GM12878 (cell line): ENCODE measurements around the gene HLTF.

Experiments used
- BHLHE40 ChIP-seq, 2 experiments: fragments of 450-650 bp in 1 of 2; IDR thresholded peaks; 2 replicates each; pipeline ENCODE4 v1.6.1; 2011 to 2017; ENCODE audit warnings: low read depth in 2 of 2, borderline replicate concordance in 1 of 2, improper control_type of control experiment in 1 of 2, low read length in 1 of 2, mild to moderate bottlenecking in 1 of 2
- CTCF ChIP-seq, 3 experiments: IDR thresholded peaks in 2 of 3; conservative IDR thresholded peaks in 1 of 3; 2 replicates each; pipeline ENCODE4 v1.5.1; 2011; ENCODE audit warnings: low read depth in 3 of 3, low read length in 3 of 3, mild to moderate bottlenecking in 3 of 3, control low read depth in 2 of 3, moderate library complexity in 2 of 3, inconsistent platforms in 1 of 3, mixed read lengths in 1 of 3; ENCODE audit not compliant: control insufficient read depth in 2 of 3, insufficient read depth in 1 of 3; ENCODE audit errors: extremely low read depth in 1 of 3
- EZH2 ChIP-seq: IDR thresholded peaks from 2 replicates; pipeline ENCODE4 v1.6.1; 2012; ENCODE audit warnings: low read depth, mild to moderate bottlenecking, control low read depth, inconsistent platforms, low read length, borderline replicate concordance; ENCODE audit not compliant: control insufficient read depth
- FOS ChIP-seq: IDR thresholded peaks from 3 replicates; pipeline ENCODE4 v1.6.1; 2011; ENCODE audit warnings: borderline replicate concordance; ENCODE audit not compliant: insufficient read length; ENCODE audit errors: extremely low read depth
- FOXK2 ChIP-seq: fragments of 450-650 bp; IDR thresholded peaks from 2 replicates; pipeline ENCODE4 v1.6.1; 2017; ENCODE audit warnings: mild to moderate bottlenecking, moderate library complexity
- NFIC ChIP-seq: IDR thresholded peaks from 2 replicates; pipeline ENCODE4 v1.6.1; 2012; ENCODE audit warnings: low read depth, mild to moderate bottlenecking, inconsistent platforms, low read length, moderate library complexity
- PBX3 ChIP-seq: IDR thresholded peaks from 2 replicates; pipeline ENCODE4 v1.6.1; 2011; ENCODE audit warnings: mild to moderate bottlenecking, low read depth, low read length, moderate library complexity; ENCODE audit not compliant: insufficient replicate concordance
- POLR2A ChIP-seq: IDR thresholded peaks from 2 replicates; pipeline ENCODE4 v1.6.1; 2011; ENCODE audit warnings: low read depth, mild to moderate bottlenecking, low read length
- PRDM15 ChIP-seq: fragments of 450-650 bp; formaldehyde crosslinking; IDR thresholded peaks from 2 replicates; pipeline ENCODE4 v1.4.0; 2020; ENCODE audit warnings: mild to moderate bottlenecking, moderate library complexity
- RAD21 ChIP-seq: IDR thresholded peaks from 2 replicates; pipeline ENCODE4 v1.6.1; 2011; ENCODE audit warnings: mild to moderate bottlenecking, low read depth, low read length, moderate library complexity; ENCODE audit not compliant: insufficient read depth
- REST ChIP-seq: IDR thresholded peaks from 2 replicates; pipeline ENCODE4 v1.6.1; 2012; ENCODE audit warnings: mild to moderate bottlenecking, low read depth, low read length
- SRF ChIP-seq, 2 experiments: IDR thresholded peaks; 2 replicates each; pipeline ENCODE4 v1.6.1; 2011; ENCODE audit warnings: low read depth in 2 of 2, low read length in 2 of 2, mild to moderate bottlenecking in 1 of 2, moderate library complexity in 1 of 2
- ZNF274 ChIP-seq: IDR thresholded peaks from one replicate; pipeline ENCODE4 v1.8.0; 2011; ENCODE audit not compliant: insufficient read length, insufficient read depth

- no peak for TF ChIP-seq PRDM15 (CRISPR knock-in tag)
- TF ChIP-seq FOXK2: no peak
- no peak for TF ChIP-seq SRF (IDR thresholded peaks at IDR 0.05; ENCODE audit: low read depth in 2 of 2, low read length in 2 of 2)
- TF ChIP-seq NFIC: no peak
- TF ChIP-seq EZH2: no peak
- TF ChIP-seq ZNF274: no peak
- no peak for TF ChIP-seq RAD21
- TF ChIP-seq BHLHE40 (IDR thresholded peaks at IDR 0.05; ENCODE audit: borderline replicate concordance in 1 of 2, low read depth in 2 of 2, low read length in 1 of 2): no peak
- no peak for TF ChIP-seq CTCF (IDR thresholded peaks at IDR 0.05 in 2 of 3, conservative IDR thresholded peaks at IDR 0.05 in 1 of 3; ENCODE audit: control insufficient read depth in 2 of 3, extremely low read depth in 1 of 3, insufficient read depth in 1 of 3, low read depth in 3 of 3, low read length in 3 of 3)
- no peak for TF ChIP-seq REST
- no peak for TF ChIP-seq POLR2A
- TF ChIP-seq PBX3: no peak
- no peak for TF ChIP-seq FOS
Measured at GRCh38 chr3:149021830-149022229, 64.5 kb downstream of the HLTF start.
